CD1c-positive myeloid dendritic cell (primary cell): ENCODE data around the gene CHDH.
A peak's percentile ranks its signal among the peaks of the same experiment; 100 is the strongest.

Source experiments
- DNase-seq: peaks from one replicate; pipeline ENCODE4 v3.0.0-alpha.2; 2016; ENCODE audit errors: extremely low spot score

Gene CHDH

GRCh38 chr3:53808496-53808895 is 37.7 kb downstream of the CHDH start:
- no peak for DNase-seq

- no peak for DNase-seq
Observed at GRCh38 chr3:53807117-53807810, 39.0 kb downstream of the CHDH start.

- DNase-seq: no peak
Observed at GRCh38 chr3:53806182-53807116, 39.8 kb downstream of the CHDH start.

GRCh38 chr3:53805463-53806159 is 40.6 kb downstream of the CHDH start:
- DNase-seq: no peak

- peak; percentile 19 for DNase-seq
Observed at GRCh38 chr3:53804697-53805462, 41.3 kb downstream of the CHDH start.

- DNase-seq: no peak
Observed at GRCh38 chr3:53803816-53804695, 42.2 kb downstream of the CHDH start.

- no peak for DNase-seq
Observed at GRCh38 chr3:53803124-53803815, 42.9 kb downstream of the CHDH start.

GRCh38 chr3:53802256-53802880 is 43.9 kb downstream of the CHDH start:
- DNase-seq: no peak

- DNase-seq: no peak
Observed at GRCh38 chr3:53801319-53801718, 44.9 kb downstream of the CHDH start.

GRCh38 chr3:53800041-53800906 is 45.9 kb downstream of the CHDH start:
- no peak for DNase-seq

- DNase-seq: no peak
Observed at GRCh38 chr3:53799338-53799865, 46.8 kb downstream of the CHDH start.

GRCh38 chr3:53798144-53798543 is 48.1 kb downstream of the CHDH start:
- no peak for DNase-seq

- no peak for DNase-seq
Observed at GRCh38 chr3:53795789-53796560, 50.2 kb downstream of the CHDH start.

GRCh38 chr3:53795176-53795575 is 51.0 kb downstream of the CHDH start:
- no peak for DNase-seq

- DNase-seq: no peak
Observed at GRCh38 chr3:53794597-53794996, 51.6 kb downstream of the CHDH start.

- no peak for DNase-seq
Observed at GRCh38 chr3:53792866-53793265, 53.4 kb downstream of the CHDH start.

- no peak for DNase-seq
Observed at GRCh38 chr3:53791317-53791716, 54.9 kb downstream of the CHDH start.

- no peak for DNase-seq
Observed at GRCh38 chr3:53790470-53790869, 55.7 kb downstream of the CHDH start.
